Mesodermal cell (in vitro differentiated cells): ENCODE results near the gene WNT16.

Experiments
- H3K27ac ChIP-seq: 2 replicates; pipeline ENCODE4 v1.7.0; 2013; ENCODE audit warnings: mild to moderate bottlenecking, low read depth, low read length, moderate library complexity; ENCODE audit not compliant: severe bottlenecking
- H3K36me3 ChIP-seq: 2 replicates; pipeline ENCODE4 v1.7.1; 2013; ENCODE audit warnings: mild to moderate bottlenecking, low read length, moderate library complexity; ENCODE audit not compliant: control insufficient read depth, insufficient read depth
- H3K4me1 ChIP-seq: one replicate; pipeline ENCODE4 v1.7.1; 2013; ENCODE audit warnings: mild to moderate bottlenecking, low read length; ENCODE audit not compliant: insufficient read depth, control insufficient read depth, poor library complexity, severe bottlenecking
- H3K4me3 ChIP-seq: 2 replicates; pipeline ENCODE4 v1.7.0; 2013; ENCODE audit warnings: low read length, control low read depth, mild to moderate bottlenecking; ENCODE audit not compliant: insufficient read depth, poor library complexity, severe bottlenecking; ENCODE audit errors: extremely low read depth
- H3K9me3 ChIP-seq: 2 replicates; pipeline ENCODE4 v1.7.1; 2013; ENCODE audit warnings: mild to moderate bottlenecking, low read length, moderate library complexity; ENCODE audit not compliant: control insufficient read depth
- WGBS, 2 experiments: methylation state at CpG; one replicate each; pipeline ENCODE4 v1.1.5; 2013; ENCODE audit warnings: missing lambda C conversion rate in 2 of 2; ENCODE audit not compliant: insufficient coverage in 2 of 2; 5-methylcytosine and 5-hydroxymethylcytosine counted together

The WNT16 gene

GRCh38 chr7:121344497-121344896 lies 15.7 kb downstream of the WNT16 start:
- Histone ChIP-seq H3K36me3 (peaks cover 14% of the 10 kb centered on the region), H3K27ac (no peak overlapping the region), H3K4me1 (no peaks in the 10 kb centered on the region), H3K4me3 (no peak overlapping the region), H3K9me3 (no peaks in the 10 kb centered on the region)
- WGBS, 2 experiments = 80 to 100% methylated on average over 1 of the region's 1 CpG

- Histone ChIP-seq H3K36me3 (peaks cover 61% of the 10 kb centered on the region), H3K4me3 (no peak overlapping the region), H3K4me1 (no peaks in the 10 kb centered on the region), H3K27ac (no peak overlapping the region), H3K9me3 (no peaks in the 10 kb centered on the region)
Observed at GRCh38 chr7:121351682-121352081, 22.9 kb downstream of the WNT16 start.

GRCh38 chr7:121352323-121352722 lies 23.5 kb downstream of the WNT16 start:
- H3K4me3 ChIP-seq = no peak overlapping the region
- no peaks in the 10 kb centered on the region for H3K4me1 ChIP-seq
- no peaks in the 10 kb centered on the region for H3K9me3 ChIP-seq
- peaks cover 61% of the 10 kb centered on the region for H3K36me3 ChIP-seq
- H3K27ac ChIP-seq = no peak overlapping the region
- 83 to 100% methylated on average over 2 of the region's 3 CpGs for WGBS, 2 experiments

GRCh38 chr7:121355574-121355973 lies 26.8 kb downstream of the WNT16 start:
- WGBS, 2 experiments = no CpG with 5 or more reads among the region's 2 CpGs
- no peaks in the 10 kb centered on the region for H3K4me1 ChIP-seq
- no peak overlapping the region for H3K27ac ChIP-seq
- H3K9me3 ChIP-seq = no peaks in the 10 kb centered on the region
- peaks cover 65% of the 10 kb centered on the region for H3K36me3 ChIP-seq
- H3K4me3 ChIP-seq = no peak overlapping the region

GRCh38 chr7:121360564-121360963 lies 31.8 kb downstream of the WNT16 start:
- Histone ChIP-seq H3K36me3 (peaks cover 47% of the 10 kb centered on the region), H3K9me3 (no peaks in the 10 kb centered on the region), H3K4me3 (no peak overlapping the region), H3K27ac (no peak overlapping the region), H3K4me1 (no peaks in the 10 kb centered on the region)
- WGBS, 2 experiments = 80 to 100% methylated on average over 1 of the region's 5 CpGs

- Histone ChIP-seq H3K27ac (no peak overlapping the region), H3K4me1 (no peaks in the 10 kb centered on the region), H3K9me3 (no peaks in the 10 kb centered on the region), H3K36me3 (peaks cover 56% of the 10 kb centered on the region), H3K4me3 (no peak overlapping the region)
- no CpG with 5 or more reads among the region's 2 CpGs for WGBS, 2 experiments
Observed at GRCh38 chr7:121366852-121367431, 38.1 kb downstream of the WNT16 start.

- H3K9me3 ChIP-seq = no peaks in the 10 kb centered on the region
- WGBS, 2 experiments = 83 to 95% methylated on average over 2 of the region's 2 CpGs
- H3K36me3 ChIP-seq = peaks cover 56% of the 10 kb centered on the region
- no peaks in the 10 kb centered on the region for H3K4me1 ChIP-seq
- H3K27ac ChIP-seq = no peak overlapping the region
- H3K4me3 ChIP-seq = no peak overlapping the region
Observed at GRCh38 chr7:121369462-121369861, 40.7 kb downstream of the WNT16 start.

- no peaks in the 10 kb centered on the region for H3K9me3 ChIP-seq
- H3K4me1 ChIP-seq = no peaks in the 10 kb centered on the region
- peaks cover 66% of the 10 kb centered on the region for H3K36me3 ChIP-seq
- WGBS, 2 experiments = 100% methylated on average over 1 of the region's 1 CpG; no CpG with 5 or more reads in 1 of the 2 experiments
- H3K4me3 ChIP-seq = no peak overlapping the region
- no peak overlapping the region for H3K27ac ChIP-seq
Observed at GRCh38 chr7:121371367-121371766, 42.6 kb downstream of the WNT16 start.

- no peaks in the 10 kb centered on the region for H3K4me1 ChIP-seq
- H3K4me3 ChIP-seq = no peak overlapping the region
- no peaks in the 10 kb centered on the region for H3K9me3 ChIP-seq
- H3K36me3 ChIP-seq = peaks cover 68% of the 10 kb centered on the region
- 93 to 100% methylated on average over 1 of the region's 2 CpGs for WGBS, 2 experiments
- H3K27ac ChIP-seq = no peak overlapping the region
Observed at GRCh38 chr7:121371883-121372282, 43.1 kb downstream of the WNT16 start.

- Histone ChIP-seq H3K36me3 (peaks cover 69% of the 10 kb centered on the region), H3K4me3 (no peak overlapping the region), H3K27ac (no peak overlapping the region), H3K4me1 (no peaks in the 10 kb centered on the region), H3K9me3 (no peaks in the 10 kb centered on the region)
- WGBS, 2 experiments = no CpG with 5 or more reads among the region's 2 CpGs
Observed at GRCh38 chr7:121372376-121373010, 43.7 kb downstream of the WNT16 start.

GRCh38 chr7:121373177-121373576 lies 44.4 kb downstream of the WNT16 start:
- Histone ChIP-seq H3K27ac (no peak overlapping the region), H3K4me1 (no peaks in the 10 kb centered on the region), H3K9me3 (no peaks in the 10 kb centered on the region), H3K36me3 (peaks cover 70% of the 10 kb centered on the region), H3K4me3 (no peak overlapping the region)
